Endodermal cell (in vitro differentiated cells): Measurements from ENCODE around the gene SERPINA1. TPM values are rescaled to one million over a fixed set of nuclear protein-coding genes. Genes with fewer than 3 reads are reported as not detected.
A peak's percentile ranks its signal among the peaks of the same experiment; 100 is the strongest.

Source experiments
- DNase-seq: peaks from one replicate; pipeline ENCODE4 v3.0.0-alpha.2; 2017
- H3K27ac ChIP-seq: 2 replicates; pipeline ENCODE4 v1.5.1; 2013; ENCODE audit warnings: mild to moderate bottlenecking, low read depth, low read length, moderate library complexity
- H3K27me3 ChIP-seq: 2 replicates; pipeline ENCODE4 v1.6.1; 2013; ENCODE audit warnings: mild to moderate bottlenecking, low read length, moderate library complexity; ENCODE audit not compliant: insufficient read depth, control insufficient read depth, poor library complexity, severe bottlenecking
- H3K36me3 ChIP-seq: 2 replicates; pipeline ENCODE4 v1.7.0; 2013; ENCODE audit warnings: mild to moderate bottlenecking, low read length, moderate library complexity; ENCODE audit not compliant: control insufficient read depth, insufficient read depth
- H3K4me1 ChIP-seq: one replicate; pipeline ENCODE4 v1.7.0; 2013; ENCODE audit warnings: low read length; ENCODE audit not compliant: control insufficient read depth, insufficient read depth
- H3K4me3 ChIP-seq: 2 replicates; pipeline ENCODE4 v1.5.1; 2013; ENCODE audit warnings: mild to moderate bottlenecking, low read length, moderate library complexity
- H3K9ac ChIP-seq: 2 replicates; pipeline ENCODE4 v1.6.1; 2013; ENCODE audit warnings: mild to moderate bottlenecking, low read length, moderate library complexity; ENCODE audit not compliant: poor library complexity, severe bottlenecking; ENCODE audit errors: extremely low read depth
- H3K9me3 ChIP-seq: 2 replicates; pipeline ENCODE4 v1.6.1; 2013; ENCODE audit warnings: mild to moderate bottlenecking, low read length, moderate library complexity; ENCODE audit not compliant: control insufficient read depth
- H3K27ac Mint-ChIP-seq: 2 replicates; pipeline ENCODE4 v1.8.0; 2020; ENCODE audit warnings: mixed read lengths
- H3K27me3 Mint-ChIP-seq: 2 replicates; pipeline ENCODE4 v1.8.0; 2021; ENCODE audit warnings: mild to moderate bottlenecking, mixed read lengths; ENCODE audit not compliant: insufficient read depth
- H3K36me3 Mint-ChIP-seq: 2 replicates; pipeline ENCODE4 v1.8.0; 2020; ENCODE audit warnings: low read depth, mixed read lengths
- H3K4me1 Mint-ChIP-seq: 2 replicates; pipeline ENCODE4 v1.8.0; 2020; ENCODE audit warnings: mixed read lengths
- H3K4me3 Mint-ChIP-seq: 2 replicates; pipeline ENCODE4 v1.8.0; 2020; ENCODE audit warnings: mild to moderate bottlenecking, moderate library complexity, mixed read lengths
- H3K9me3 Mint-ChIP-seq: 2 replicates; pipeline ENCODE4 v1.8.0; 2020; ENCODE audit warnings: mild to moderate bottlenecking, mixed read lengths
- WGBS, 2 experiments: methylation state at CpG; one replicate each; pipeline versions ENCODE4 v1.1.5 to v1.1.7; 2013; ENCODE audit warnings: missing lambda C conversion rate in 2 of 2, mixed read lengths in 1 of 2; ENCODE audit not compliant: insufficient coverage in 1 of 2, insufficient read length in 1 of 2; 5-methylcytosine and 5-hydroxymethylcytosine counted together
- total RNA-seq, 2 donors: library from RNA; stranded (reverse); fragmentation: NEBNext Ultra II Directional in 1 of 2; extraction: Animal tissue kit (Norgen Biotek cat#: 25700) in 1 of 2; gene quantifications; 2 replicates in 1 of 2; 3 replicates in 1 of 2; pipeline ENCODE4 v1.2.1, GENCODE V29; 2021
- TF ChIP-seq, protein P1 (sequence below): fragments of 200-600 bp; sonication (generic); conservative IDR thresholded peaks from 2 replicates; pipeline ENCODE4 v1.5.0; 2021; ENCODE audit warnings: antibody characterized with exemption, mild to moderate bottlenecking

SERPINA1 gene
- total RNA-seq, 2 donors from 2014 or later = 1.2 TPM; not detected in 1

GRCh38 chr14:94361682-94362081 is 26.7 kb downstream of the SERPINA1 start:
- H3K9ac ChIP-seq = no peak overlapping the region
- TF ChIP-seq, protein P1, sequence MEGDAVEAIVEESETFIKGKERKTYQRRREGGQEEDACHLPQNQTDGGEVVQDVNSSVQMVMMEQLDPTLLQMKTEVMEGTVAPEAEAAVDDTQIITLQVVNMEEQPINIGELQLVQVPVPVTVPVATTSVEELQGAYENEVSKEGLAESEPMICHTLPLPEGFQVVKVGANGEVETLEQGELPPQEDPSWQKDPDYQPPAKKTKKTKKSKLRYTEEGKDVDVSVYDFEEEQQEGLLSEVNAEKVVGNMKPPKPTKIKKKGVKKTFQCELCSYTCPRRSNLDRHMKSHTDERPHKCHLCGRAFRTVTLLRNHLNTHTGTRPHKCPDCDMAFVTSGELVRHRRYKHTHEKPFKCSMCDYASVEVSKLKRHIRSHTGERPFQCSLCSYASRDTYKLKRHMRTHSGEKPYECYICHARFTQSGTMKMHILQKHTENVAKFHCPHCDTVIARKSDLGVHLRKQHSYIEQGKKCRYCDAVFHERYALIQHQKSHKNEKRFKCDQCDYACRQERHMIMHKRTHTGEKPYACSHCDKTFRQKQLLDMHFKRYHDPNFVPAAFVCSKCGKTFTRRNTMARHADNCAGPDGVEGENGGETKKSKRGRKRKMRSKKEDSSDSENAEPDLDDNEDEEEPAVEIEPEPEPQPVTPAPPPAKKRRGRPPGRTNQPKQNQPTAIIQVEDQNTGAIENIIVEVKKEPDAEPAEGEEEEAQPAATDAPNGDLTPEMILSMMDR = no peak
- H3K4me3 ChIP-seq = no peak overlapping the region
- no peaks in the 10 kb centered on the region for H3K27me3 ChIP-seq
- no peak overlapping the region for H3K27ac ChIP-seq
- Mint-ChIP-seq H3K9me3 (no peaks in the 10 kb centered on the region), H3K27ac (no peak overlapping the region), H3K27me3 (no peaks in the 10 kb centered on the region), H3K4me3 (no peak overlapping the region), H3K4me1 (no peaks in the 10 kb centered on the region), H3K36me3 (no peaks in the 10 kb centered on the region)
- H3K9me3 ChIP-seq = no peaks in the 10 kb centered on the region
- 93% methylated on average over 5 of the region's 7 CpGs; no CpG with 5 or more reads in 1 of the 2 experiments for WGBS, 2 experiments
- no peaks in the 10 kb centered on the region for H3K4me1 ChIP-seq
- H3K36me3 ChIP-seq = no peaks in the 10 kb centered on the region
- DNase-seq = peak; percentile 30

DNA sequence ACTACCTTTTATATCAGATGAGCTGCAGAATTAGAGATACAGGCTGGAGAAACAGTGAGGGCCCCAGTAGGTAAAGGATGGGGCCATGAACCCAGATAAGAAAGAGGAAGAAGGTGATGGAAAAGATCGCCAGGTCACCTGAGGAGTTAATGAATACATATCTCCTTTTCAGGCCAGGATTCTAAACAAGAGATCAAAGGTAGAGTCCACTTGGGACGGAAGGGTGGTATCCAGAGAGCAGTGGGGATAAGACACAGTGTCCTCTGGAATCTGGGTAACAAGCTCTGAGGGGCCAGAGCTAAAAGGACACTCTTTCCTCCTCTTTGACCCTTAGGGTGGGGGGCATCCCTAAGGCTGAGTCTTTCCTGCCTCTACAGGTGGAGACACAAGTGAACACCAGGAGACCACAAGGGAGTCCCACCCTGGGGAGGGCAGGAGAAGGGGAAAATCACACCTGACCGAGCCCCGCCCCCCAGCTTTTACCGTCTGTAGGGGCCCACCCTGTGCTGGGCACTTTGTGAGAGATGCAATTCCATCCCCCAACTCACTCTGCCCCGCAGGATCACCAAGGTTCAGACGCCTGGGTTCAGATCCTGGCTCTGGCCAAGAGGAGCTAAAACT is 27.3 kb downstream of the SERPINA1 start:
- no peak overlapping the region for H3K4me3 ChIP-seq
- Mint-ChIP-seq H3K4me3 (no peak overlapping the region), H3K4me1 (no peaks in the 10 kb centered on the region), H3K36me3 (no peaks in the 10 kb centered on the region), H3K9me3 (no peaks in the 10 kb centered on the region), H3K27me3 (no peaks in the 10 kb centered on the region), H3K27ac (no peak overlapping the region)
- no peaks in the 10 kb centered on the region for H3K27me3 ChIP-seq
- DNase-seq = peak; percentile 22
- no peaks in the 10 kb centered on the region for H3K9me3 ChIP-seq
- no peak overlapping the region for H3K27ac ChIP-seq
- H3K9ac ChIP-seq = no peak overlapping the region
- H3K36me3 ChIP-seq = no peaks in the 10 kb centered on the region
- TF ChIP-seq, protein P1 = no peak
- H3K4me1 ChIP-seq = no peaks in the 10 kb centered on the region
- WGBS, 2 experiments = 71 to 94% methylated on average over 1 to 6 of the region's 7 CpGs

- no peaks in the 10 kb centered on the region for H3K9me3 ChIP-seq
- H3K9me3 Mint-ChIP-seq = peaks cover 8% of the 10 kb centered on the region
- DNase-seq = no peak
- no peaks in the 10 kb centered on the region for H3K27me3 ChIP-seq
- 86% methylated on average over 1 of the region's 1 CpG; no CpG with 5 or more reads in 1 of the 2 experiments for WGBS, 2 experiments
- H3K4me1 ChIP-seq = no peaks in the 10 kb centered on the region
- H3K36me3 Mint-ChIP-seq = no peaks in the 10 kb centered on the region
- no peaks in the 10 kb centered on the region for H3K36me3 ChIP-seq
- H3K27ac Mint-ChIP-seq = no peak overlapping the region
- H3K27ac ChIP-seq = no peak overlapping the region
- H3K4me3 ChIP-seq = no peak overlapping the region
- no peak overlapping the region for H3K4me3 Mint-ChIP-seq
- H3K9ac ChIP-seq = no peak overlapping the region
- TF ChIP-seq, protein P1 = no peak
- H3K27me3 Mint-ChIP-seq = peaks cover 3% of the 10 kb centered on the region
- no peaks in the 10 kb centered on the region for H3K4me1 Mint-ChIP-seq
Observed at GRCh38 chr14:94357166-94357565, 31.2 kb downstream of the SERPINA1 start.
